Skeletal muscle cell (primary cell): Measurements from ENCODE around the gene BICRA.
"Not testable (repeated sequence)": the region's sequence is repeated elsewhere in the genome, so short reads cannot be mapped to it uniquely, and the experiment has no call there.

Experiments used
- DNase-seq: peaks from one replicate; pipeline ENCODE4 v3.0.0-alpha.2; 2010; ENCODE audit warnings: low read depth
- H3K4me3 ChIP-seq: 2 replicates; pipeline ENCODE4 v1.5.1; 2011; ENCODE audit warnings: low read depth, mild to moderate bottlenecking, control low read depth, low read length, moderate library complexity

BICRA gene

DNA sequence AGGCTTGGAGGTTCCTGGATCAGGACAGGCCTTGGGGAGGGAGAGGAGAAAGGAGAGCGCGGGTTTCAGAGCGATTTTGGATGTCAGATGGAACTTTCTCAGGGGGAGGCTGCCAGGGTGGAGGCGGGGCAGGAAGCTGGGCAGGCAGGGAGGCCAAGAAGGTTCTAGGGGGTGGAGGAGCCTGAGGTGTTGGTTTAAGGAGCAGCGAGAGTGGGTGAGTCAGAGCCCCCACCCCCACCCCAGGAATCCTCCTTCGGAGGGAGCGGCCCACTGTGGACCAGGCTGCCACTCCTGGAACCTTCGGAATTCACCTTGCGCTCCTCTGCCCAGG lies 120.5 kb downstream of the BICRA start:
- peak overlapping the region; percentile 5 for H3K4me3 ChIP-seq
- DNase-seq: peak; percentile 57

DNA sequence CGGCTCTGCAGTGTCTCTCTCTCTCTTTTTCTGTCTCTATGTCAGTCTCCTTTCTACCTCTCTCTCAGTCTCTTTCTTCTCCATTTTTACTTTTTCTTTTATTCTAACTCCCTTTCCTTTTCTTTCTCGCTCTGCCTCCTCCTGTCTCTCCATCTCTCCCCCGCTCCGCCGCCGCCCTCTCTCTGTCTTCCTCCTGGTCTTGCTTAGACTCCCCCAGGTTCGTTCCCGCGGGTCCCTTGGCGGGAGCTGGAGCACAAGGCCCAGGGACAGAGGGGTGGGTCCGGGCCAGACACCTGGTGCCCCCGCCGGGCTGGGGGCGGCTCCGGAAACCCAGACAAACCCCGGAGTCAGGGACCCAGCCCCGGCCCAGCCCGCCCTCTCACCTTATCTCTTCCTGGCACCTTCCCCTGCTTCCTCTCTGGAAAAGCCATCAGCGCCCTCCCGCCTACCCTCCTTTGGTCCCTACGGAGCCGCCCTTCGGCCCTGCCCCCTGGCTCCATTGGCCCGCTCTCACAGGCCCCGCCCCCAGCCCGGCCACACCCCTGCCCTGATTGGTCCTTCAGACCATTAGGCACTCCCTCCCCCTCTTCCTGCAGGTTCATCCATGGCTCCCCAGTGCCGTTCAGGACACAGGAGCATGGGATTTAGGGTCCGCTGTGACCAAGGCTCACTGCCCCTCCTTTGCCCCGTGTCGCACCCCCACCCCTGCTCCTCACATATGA lies 121.0 kb downstream of the BICRA start:
- H3K4me3 ChIP-seq: no peak overlapping the region
- DNase-seq: no peak

DNA sequence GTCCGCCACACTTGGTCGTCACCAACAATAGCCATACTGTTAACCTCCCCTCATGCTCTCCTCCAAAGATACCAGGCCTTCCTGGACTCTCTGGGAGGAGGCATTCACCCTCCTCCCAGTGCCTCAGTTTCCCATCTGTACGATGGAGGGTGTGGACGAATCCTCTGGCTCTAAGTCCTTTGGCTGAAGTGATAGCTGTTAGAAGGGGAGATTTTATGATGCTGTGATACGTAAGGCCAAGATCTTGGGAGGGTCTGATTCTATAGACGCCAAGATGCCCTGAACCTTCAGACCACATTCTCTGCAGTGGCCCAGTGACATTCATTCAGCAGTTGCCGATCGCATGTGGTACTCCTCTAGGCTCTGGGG lies 121.6 kb downstream of the BICRA start:
- no peak for DNase-seq
- no peak overlapping the region for H3K4me3 ChIP-seq

GRCh38 chr19:47730910-47731309 lies 122.0 kb downstream of the BICRA start:
- DNase-seq: no peak
- no peak overlapping the region for H3K4me3 ChIP-seq

DNA sequence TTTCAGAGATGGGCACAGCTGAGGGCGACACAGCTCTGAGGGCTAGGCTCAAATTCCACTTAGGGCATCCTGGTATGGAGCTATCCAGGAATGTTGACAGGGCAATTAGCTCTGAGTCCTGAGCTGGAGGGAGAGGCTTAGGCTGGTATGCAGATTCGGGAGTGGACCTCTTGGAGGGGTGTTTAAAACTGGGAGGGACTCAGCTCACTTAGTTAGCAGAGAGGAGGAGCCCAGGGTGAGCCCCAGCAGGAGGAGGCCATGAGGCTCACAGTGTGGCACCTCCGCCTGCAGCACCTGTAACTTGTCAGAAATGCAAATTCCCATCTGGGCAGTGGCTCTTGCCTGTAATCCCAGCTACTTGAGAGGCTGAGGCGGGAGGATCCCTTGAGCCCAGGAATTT lies 126.2 kb downstream of the BICRA start:
- H3K4me3 ChIP-seq: no peak overlapping the region
- DNase-seq: no peak

- H3K4me3 ChIP-seq: no peak overlapping the region
- no peak for DNase-seq
These were observed 132.1 kb downstream of the BICRA start for GRCh38 chr19:47740866-47741519.

DNA sequence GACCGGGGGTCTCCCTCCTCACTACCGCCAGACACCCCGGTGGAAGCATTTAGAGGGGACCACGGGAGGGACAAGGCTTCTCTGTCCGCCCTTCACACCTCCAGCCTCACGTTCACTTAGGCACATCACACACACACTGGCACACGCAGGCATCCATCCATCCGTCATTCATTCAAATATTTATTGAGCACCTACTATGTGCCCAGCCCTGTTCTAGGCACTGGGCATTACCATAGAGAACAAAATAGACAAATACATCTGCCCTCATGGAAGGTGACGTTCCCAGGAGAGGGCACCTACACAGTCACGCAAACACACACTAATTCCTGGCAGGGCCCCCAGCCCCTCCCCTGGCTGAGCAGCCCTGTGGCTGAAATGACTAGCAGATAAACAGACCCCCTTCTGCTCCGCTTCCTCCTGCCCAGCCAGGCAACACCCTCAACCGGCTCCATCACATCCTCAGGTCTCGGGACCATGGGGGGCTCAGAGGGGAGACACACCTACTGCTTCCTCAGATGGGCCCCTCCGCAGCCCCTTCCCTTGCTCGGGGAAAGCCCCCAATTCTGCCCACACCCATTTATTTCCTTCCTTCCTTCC lies 132.7 kb downstream of the BICRA start:
- H3K4me3 ChIP-seq: no peak overlapping the region
- no peak for DNase-seq

GRCh38 chr19:47742634-47743033 lies 133.7 kb downstream of the BICRA start:
- peak overlapping the region; percentile 11 for H3K4me3 ChIP-seq
- DNase-seq: no peak

GRCh38 chr19:47745010-47745901 lies 136.3 kb downstream of the BICRA start, which contains the start of gene NOP53:
Gene NOP53 (plus strand): TSS chr19:47745546. CDS start chr19:47745560, 14 bp downstream.
- peak within 1 kb of the TSS; percentile 72 for H3K4me3 ChIP-seq
- peak; percentile 87 for DNase-seq

- DNase-seq: not testable (repeated sequence)
- H3K4me3 ChIP-seq: peak overlapping the region; percentile 72
These were observed 137.2 kb downstream of the BICRA start for GRCh38 chr19:47746129-47746528.

- no peak for DNase-seq
These were observed 140.4 kb downstream of the BICRA start for GRCh38 chr19:47749326-47749725.

DNA sequence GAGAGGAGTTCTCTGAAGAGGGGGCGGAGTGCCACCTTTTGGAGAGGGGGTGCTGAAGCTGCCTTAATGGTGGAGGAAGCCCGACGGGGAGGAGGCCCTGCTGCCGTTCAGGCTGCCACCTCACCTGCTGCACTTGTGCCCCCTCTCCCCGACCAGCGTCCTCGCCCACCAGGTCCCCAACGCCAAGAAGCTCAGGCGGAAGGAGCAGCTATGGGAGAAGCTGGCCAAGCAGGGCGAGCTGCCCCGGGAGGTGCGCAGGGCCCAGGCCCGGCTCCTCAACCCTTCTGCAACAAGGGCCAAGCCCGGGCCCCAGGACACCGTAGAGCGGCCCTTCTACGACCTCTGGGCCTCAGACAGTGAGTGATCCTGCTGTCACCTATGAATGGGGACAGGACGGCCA lies 141.8 kb downstream of the BICRA start:
- H3K4me3 ChIP-seq: no peak overlapping the region
- DNase-seq: no peak

More at GRCh38 chr19:47749326-47749725, 140.4 kb downstream of the BICRA start:
- H3K4me3 ChIP-seq: no peak overlapping the region

DNA sequence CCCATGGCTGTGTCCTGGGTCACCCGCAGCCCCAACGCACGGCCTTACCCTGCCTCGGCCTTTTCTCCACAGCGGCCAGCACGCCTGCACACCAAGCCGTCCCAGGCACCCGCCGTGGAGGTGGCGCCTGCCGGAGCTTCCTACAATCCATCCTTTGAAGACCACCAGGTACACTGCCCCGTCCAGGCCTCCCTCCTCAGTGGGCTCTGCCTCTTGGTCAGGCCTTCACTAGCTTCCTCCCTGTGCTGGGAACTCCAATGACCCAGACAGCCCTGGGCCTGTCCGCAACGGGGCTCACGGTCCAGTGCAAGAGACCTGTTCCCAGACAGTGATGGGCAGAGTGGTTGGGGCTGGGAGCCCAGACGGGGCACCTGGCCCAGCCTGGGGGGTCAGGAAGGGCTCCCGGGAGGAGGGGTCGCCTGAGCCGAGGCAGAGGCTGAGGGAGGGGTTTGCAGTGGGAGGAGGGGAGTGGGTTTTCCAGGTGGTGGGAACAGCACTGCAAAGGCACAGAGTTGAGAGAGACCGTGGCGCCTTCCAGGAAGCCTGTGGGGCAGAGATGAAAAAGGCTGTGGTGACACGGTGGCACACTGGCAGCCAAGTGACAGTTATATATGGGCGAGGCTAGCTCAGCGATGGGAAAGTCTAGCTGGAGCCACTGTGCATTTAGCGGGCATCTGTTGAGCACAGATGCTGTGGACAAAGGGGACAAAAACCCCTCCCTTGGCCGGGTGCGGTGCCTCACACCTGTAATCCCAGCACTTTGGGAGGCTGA lies 143.7 kb downstream of the BICRA start:
- DNase-seq: no peak
- H3K4me3 ChIP-seq: no peak overlapping the region
